K562 (cell line): ENCODE results near the gene GALNT12. TPM values are rescaled to one million over a fixed set of nuclear protein-coding genes. Genes with fewer than 3 reads are reported as not detected.

Experiments
- CEBPB ChIP-seq: fragments of 450-650 bp; IDR thresholded peaks from 2 replicates; pipeline ENCODE4 v1.6.1; 2016; ENCODE audit warnings: missing genetic modification characterization, missing compliant biosample characterization
- EZH2 ChIP-seq: IDR thresholded peaks from 2 replicates; pipeline ENCODE4 v1.6.1; 2012; ENCODE audit warnings: low read depth, mild to moderate bottlenecking, inconsistent platforms, low read length, borderline replicate concordance
- FOXA1 ChIP-seq: fragments of 450-650 bp; IDR thresholded peaks from 2 replicates; pipeline ENCODE4 v1.6.1; 2016; ENCODE audit warnings: mild to moderate bottlenecking, borderline replicate concordance
- GABPB1 ChIP-seq: sonication (generic); formaldehyde crosslinking; IDR thresholded peaks from 2 replicates; pipeline ENCODE4 v1.8.0; 2022; ENCODE audit warnings: mild to moderate bottlenecking, missing genetic modification reagents
- GABPB2 ChIP-seq: fragments of 250-450 bp; sonication (Bioruptor Pico); conservative IDR thresholded peaks from 2 replicates; pipeline ENCODE4 v1.5.1; 2021; ENCODE audit warnings: mild to moderate bottlenecking
- ID3 ChIP-seq, 2 experiments: fragments of 250-450 bp in 1 of 2; fragments of 450-650 bp in 1 of 2; sonication (Bioruptor Pico) in 1 of 2; IDR thresholded peaks; 2 replicates each; pipeline versions ENCODE4 v1.6.1 to v1.8.0; 2016 to 2021; ENCODE audit warnings: mild to moderate bottlenecking in 2 of 2, moderate library complexity in 2 of 2, missing compliant biosample characterization in 1 of 2, missing genetic modification characterization in 1 of 2
- L3MBTL2 ChIP-seq: fragments of 450-650 bp; IDR thresholded peaks from 2 replicates; pipeline ENCODE4 v1.6.1; 2016; ENCODE audit warnings: mild to moderate bottlenecking, moderate library complexity
- NFE2 ChIP-seq: IDR thresholded peaks from 2 replicates; pipeline ENCODE4 v1.6.1; 2014; ENCODE audit warnings: antibody characterized with exemption, low read depth
- NONO ChIP-seq, 2 experiments: fragments of 200-400 bp in 1 of 2; fragments of 450-650 bp in 1 of 2; formaldehyde crosslinking in 1 of 2; IDR thresholded peaks; 2 replicates each; pipeline ENCODE4 v1.6.1; 2017; ENCODE audit warnings: low read depth in 2 of 2, mild to moderate bottlenecking in 2 of 2, moderate library complexity in 2 of 2, low read length in 1 of 2
- PHB ChIP-seq: fragments of 250-450 bp; sonication (Bioruptor Pico); IDR thresholded peaks from 2 replicates; pipeline ENCODE4 v1.5.0; 2021
- PHTF2 ChIP-seq: fragments of 250-450 bp; sonication (Bioruptor Pico); IDR thresholded peaks from 2 replicates; pipeline ENCODE4 v1.5.0; 2021; ENCODE audit warnings: mild to moderate bottlenecking
- SFPQ ChIP-seq: fragments of 200-400 bp; formaldehyde crosslinking; IDR thresholded peaks from 2 replicates; pipeline ENCODE4 v1.6.1; 2017; ENCODE audit warnings: mild to moderate bottlenecking, low read depth, low read length, moderate library complexity
- SMC3 ChIP-seq: conservative IDR thresholded peaks from 2 replicates; pipeline ENCODE4 v1.6.1; 2011; ENCODE audit warnings: low read depth, low read length, improper control_type of control experiment; ENCODE audit not compliant: insufficient read depth
- TAF9B ChIP-seq: fragments of 450-650 bp; IDR thresholded peaks from 2 replicates; pipeline ENCODE4 v1.6.1; 2018; ENCODE audit warnings: mild to moderate bottlenecking; ENCODE audit not compliant: partially characterized antibody
- TCF3 ChIP-seq: sonication (generic); formaldehyde crosslinking; IDR thresholded peaks from 2 replicates; pipeline ENCODE4 v1.4.0; 2020; ENCODE audit warnings: mild to moderate bottlenecking, missing genetic modification reagents
- USF2 ChIP-seq: sonication (generic); formaldehyde crosslinking; IDR thresholded peaks from 2 replicates; pipeline ENCODE4 v1.5.0; 2020; ENCODE audit warnings: missing genetic modification reagents
- ZBED1 ChIP-seq: IDR thresholded peaks from 2 replicates; pipeline ENCODE4 v1.6.1; 2014
- ZBTB7A ChIP-seq: IDR thresholded peaks from 2 replicates; pipeline ENCODE4 v1.6.1; 2011; ENCODE audit warnings: low read depth, mild to moderate bottlenecking, low read length, moderate library complexity, borderline replicate concordance; ENCODE audit not compliant: control insufficient read depth
- ZBTB8A ChIP-seq: fragments of 450-650 bp; IDR thresholded peaks from 2 replicates; pipeline ENCODE4 v1.6.1; 2018; ENCODE audit warnings: mild to moderate bottlenecking, moderate library complexity; ENCODE audit not compliant: partially characterized antibody
- ZNF444 ChIP-seq: fragments of 250-450 bp; sonication (Bioruptor Pico); IDR thresholded peaks from 2 replicates; pipeline ENCODE4 v1.4.0; 2020; ENCODE audit warnings: mild to moderate bottlenecking, moderate library complexity
- ZNF586 ChIP-seq: fragments of 450-650 bp; formaldehyde crosslinking; conservative IDR thresholded peaks from 2 replicates; pipeline ENCODE4 v1.4.0; 2020; ENCODE audit warnings: mild to moderate bottlenecking, moderate library complexity
- ZNF699 ChIP-seq: fragments of 250-450 bp; sonication (Bioruptor Pico); IDR thresholded peaks from 2 replicates; pipeline ENCODE4 v1.8.0; 2021; ENCODE audit warnings: mild to moderate bottlenecking, moderate library complexity; ENCODE audit not compliant: insufficient replicate concordance
- ZZZ3 ChIP-seq: fragments of 450-650 bp; IDR thresholded peaks from 2 replicates; pipeline ENCODE4 v1.6.1; 2016; ENCODE audit warnings: antibody characterized with exemption, mild to moderate bottlenecking, moderate library complexity
- polyA plus RNA-seq, 8 experiments: library from polyadenylated mRNA; depleted of rRNA in 4 of 8; stranded (reverse) in 5 of 8; unstranded in 3 of 8; fragments of >200 nt; fragmentation: Nextera tagmentation in 2 of 8; fragmentation: Illumina TruSeq in 1 of 8; extraction: Ambion mirVana in 2 of 8; extraction: Trizol in 1 of 8; gene quantifications; 2 replicates each; pipeline versions ENCODE4 v1.2.1 to v1.2.3, GENCODE V29; 2011 to 2014; ENCODE audit warnings: inconsistent platforms in 1 of 8, missing spikeins in 1 of 8
- total RNA-seq, 7 experiments: library from RNA; depleted of rRNA in 6 of 7; stranded (reverse); fragments of >200 nt in 6 of 7; fragmentation: Illumina TruSeq in 2 of 7; extraction: Trizol in 2 of 7; gene quantifications; 2 replicates each; pipeline versions ENCODE4 v1.2.1 to v1.2.3, GENCODE V29; 2011 to 2021; ENCODE audit warnings: low replicate concordance in 1 of 7
- TF ChIP-seq, protein P1 (sequence below): sonication (generic); formaldehyde crosslinking; IDR thresholded peaks from 2 replicates; pipeline ENCODE4 v1.8.0; 2022; ENCODE audit warnings: mild to moderate bottlenecking, missing genetic modification reagents

GALNT12 gene
- total and polyA plus RNA-seq, 9 of the 15 experiments (the other 6 are each of a cell fraction or from before 2014, with no cell fraction given) = 29.7 to 82.9 (median 44.2) TPM

DNA sequence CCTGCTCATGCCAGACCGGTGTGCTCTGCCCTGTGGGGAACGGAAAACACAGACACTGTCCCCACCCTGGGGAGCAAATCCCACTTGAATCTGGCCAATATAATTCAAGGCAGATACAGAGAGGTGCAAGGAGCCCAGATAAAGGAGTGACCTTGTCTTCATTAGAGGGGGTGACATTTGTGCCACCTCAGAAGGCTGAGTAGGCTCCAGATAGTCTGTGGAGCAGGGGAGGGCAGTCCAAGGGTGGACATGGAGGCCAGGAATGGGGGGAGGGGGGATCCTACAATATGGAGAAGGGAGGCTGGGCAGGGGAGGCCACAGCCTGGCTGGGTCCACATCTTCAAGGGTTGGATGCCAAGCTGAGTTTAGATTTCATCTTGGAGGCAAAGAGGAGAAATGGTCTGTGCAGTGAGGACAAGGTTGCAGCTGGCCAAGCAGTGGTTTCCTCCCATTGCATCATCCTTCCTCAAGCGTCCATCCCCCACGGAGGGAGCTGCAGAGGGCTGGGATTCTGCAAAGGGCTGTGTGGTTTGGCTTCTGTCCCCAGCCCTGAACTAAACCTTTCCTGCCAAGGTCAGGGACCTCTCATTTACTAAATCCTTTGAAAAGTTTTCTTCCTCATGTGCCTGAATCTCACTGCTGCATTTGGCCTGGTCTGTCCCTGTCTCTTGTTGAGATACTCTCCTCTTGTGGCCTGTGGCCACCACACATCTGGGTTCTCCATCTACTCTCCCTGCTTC, 60.1 kb downstream of the GALNT12 start (continued):
- TF ChIP-seq SMC3 (no peak), ZNF444 (CRISPR knock-in tag) (no peak), FOXA1 (no peak), EZH2 (no peak), PHB (CRISPR knock-in tag) (no peak), ZBTB7A (no peak), CEBPB (tag) (peak; percentile 98), NONO (IDR thresholded peaks at IDR 0.05; ENCODE audit: low read depth in 2 of 2, low read length in 1 of 2) (no peak), L3MBTL2 (peak; percentile 83), GABPB2 (CRISPR knock-in tag) (no peak), ZZZ3 (no peak), ZNF586 (CRISPR knock-in tag) (peak; percentile 98), GABPB1 (CRISPR knock-in tag) (peak; percentile 63; the same call in 1 of the 2 replicates), ZBTB8A (no peak), ZNF699 (CRISPR knock-in tag) (no peak), SFPQ (no peak), ZBED1 (no peak), PHTF2 (CRISPR knock-in tag) (no peak), TCF3 (peak; percentile 73), USF2 (no peak), NFE2 (no peak), TAF9B (no peak), ID3 (CRISPR knock-in tag; IDR thresholded peaks at IDR 0.05) (no peak), ID3 (tag; IDR thresholded peaks at IDR 0.05) (peak; percentile 96)
- TF ChIP-seq, protein P1, sequence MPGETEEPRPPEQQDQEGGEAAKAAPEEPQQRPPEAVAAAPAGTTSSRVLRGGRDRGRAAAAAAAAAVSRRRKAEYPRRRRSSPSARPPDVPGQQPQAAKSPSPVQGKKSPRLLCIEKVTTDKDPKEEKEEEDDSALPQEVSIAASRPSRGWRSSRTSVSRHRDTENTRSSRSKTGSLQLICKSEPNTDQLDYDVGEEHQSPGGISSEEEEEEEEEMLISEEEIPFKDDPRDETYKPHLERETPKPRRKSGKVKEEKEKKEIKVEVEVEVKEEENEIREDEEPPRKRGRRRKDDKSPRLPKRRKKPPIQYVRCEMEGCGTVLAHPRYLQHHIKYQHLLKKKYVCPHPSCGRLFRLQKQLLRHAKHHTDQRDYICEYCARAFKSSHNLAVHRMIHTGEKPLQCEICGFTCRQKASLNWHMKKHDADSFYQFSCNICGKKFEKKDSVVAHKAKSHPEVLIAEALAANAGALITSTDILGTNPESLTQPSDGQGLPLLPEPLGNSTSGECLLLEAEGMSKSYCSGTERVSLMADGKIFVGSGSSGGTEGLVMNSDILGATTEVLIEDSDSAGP (CRISPR knock-in tag) = no peak
